A549 (cell line): Measurements from ENCODE around the gene POGLUT2. TPM values are rescaled to one million over a fixed set of nuclear protein-coding genes. Genes with fewer than 3 reads are reported as not detected.

Experiments used
- ATAC-seq, 2 experiments: fragments of 200-7000 bp in 1 of 2; fragments of >200 bp in 1 of 2; cut with Nextera tagmentation in 1 of 2; cut with Tn5 transposase in 1 of 2; 3 replicates each; pipeline versions ENCODE4 v1.8.0 to v1.9.1; 2018 to 2020; ENCODE audit warnings: mild to moderate bottlenecking in 1 of 2, moderate library complexity in 1 of 2
- CTCF ChIA-PET: fragments of 300-600 bp; sonication (Branson Sonifier 250); formaldehyde crosslinking; extraction: SDS; loops from one replicate; lab custom pipeline; 2021; ENCODE audit warnings: antibody characterized with exemption, inconsistent platforms; lab: Yijun Ruan, JAX
- POLR2A ChIA-PET: fragments of 350-600 bp; formaldehyde crosslinking; extraction: SDS; loops from one replicate; lab custom pipeline; 2021; ENCODE audit warnings: antibody characterized with exemption, inconsistent platforms; lab: Yijun Ruan, JAX
- DNase-seq, 2 experiments: peaks; one replicate each; pipeline versions ENCODE4 v3.0.0 to v3.0.0-alpha.2; 2011 to 2016; ENCODE audit warnings: low read depth in 1 of 2, low spot score in 1 of 2
- FAIRE-seq: peaks from 2 replicates; lab custom pipeline; 2011; peaks lifted over from hg19 to GRCh38; lab: Jason Lieb, UNC
- H3K27ac ChIP-seq, 2 experiments: fragments of >200 bp; sonication (Bioruptor Twin); formaldehyde crosslinking; 3 replicates each; pipeline ENCODE4 v1.5.1; 2016 to 2017
- H3K4me1 ChIP-seq: fragments of >200 bp; sonication (Bioruptor Twin); formaldehyde crosslinking; 3 replicates; pipeline ENCODE4 v1.6.1; 2016
- H3K4me2 ChIP-seq: fragments of >200 bp; sonication (Bioruptor Twin); formaldehyde crosslinking; 3 replicates; pipeline ENCODE4 v1.6.1; 2016
- H3K4me3 ChIP-seq: fragments of >200 bp; sonication (Bioruptor Twin); formaldehyde crosslinking; 3 replicates; pipeline ENCODE4 v1.5.1; 2016
- H3K9me3 ChIP-seq: fragments of >200 bp; sonication (Bioruptor Twin); formaldehyde crosslinking; 3 replicates; pipeline ENCODE4 v1.6.1; 2016
- CBX8 ChIP-seq: fragments of 200-600 bp; sonication (generic); IDR thresholded peaks from 2 replicates; pipeline ENCODE4 v1.6.1; 2016
- CEBPB ChIP-seq, 2 experiments: fragments of >200 bp in 1 of 2; sonication (Bioruptor Twin) in 1 of 2; formaldehyde crosslinking in 1 of 2; IDR thresholded peaks; 2 replicates each; pipeline ENCODE4 v1.6.1; 2012 to 2016
- CHD4 ChIP-seq: fragments of 200-600 bp; sonication (generic); IDR thresholded peaks from 2 replicates; pipeline ENCODE4 v1.6.1; 2016; ENCODE audit warnings: antibody characterized with exemption, mild to moderate bottlenecking, borderline replicate concordance
- CTCF ChIP-seq: fragments of >200 bp; sonication (Bioruptor Twin); formaldehyde crosslinking; IDR thresholded peaks from 3 replicates; pipeline ENCODE4 v1.5.1; 2016
- E2F6 ChIP-seq: IDR thresholded peaks from 2 replicates; pipeline ENCODE4 v1.6.1; 2012; ENCODE audit warnings: low read depth, borderline replicate concordance
- FOXS1 ChIP-seq: fragments of 250-450 bp; sonication (Bioruptor Pico); IDR thresholded peaks from 2 replicates; pipeline ENCODE4 v1.5.0; 2020; ENCODE audit warnings: mild to moderate bottlenecking, moderate library complexity
- GATA3 ChIP-seq: IDR thresholded peaks from 2 replicates; pipeline ENCODE4 v1.6.1; 2012; ENCODE audit warnings: borderline replicate concordance
- HOXB5 ChIP-seq: fragments of 250-450 bp; sonication (Bioruptor Pico); IDR thresholded peaks from 2 replicates; pipeline ENCODE4 v1.5.0; 2020; ENCODE audit warnings: mild to moderate bottlenecking, moderate library complexity
- JUN ChIP-seq, 2 experiments: fragments of >200 bp; sonication (Bioruptor Twin); formaldehyde crosslinking; IDR thresholded peaks; 2 replicates in 1 of 2; 3 replicates in 1 of 2; pipeline ENCODE4 v1.6.1; 2016 to 2017
- JUNB ChIP-seq: fragments of >200 bp; sonication (Bioruptor Twin); formaldehyde crosslinking; IDR thresholded peaks from 2 replicates; pipeline ENCODE4 v1.6.1; 2016
- MAFK ChIP-seq: fragments of 450-650 bp; IDR thresholded peaks from 2 replicates; pipeline ENCODE4 v1.6.1; 2014; ENCODE audit not compliant: partially characterized antibody
- MAZ ChIP-seq: fragments of 150-350 bp; IDR thresholded peaks from 2 replicates; pipeline ENCODE4 v1.6.1; 2014; ENCODE audit warnings: antibody characterized with exemption, low read depth, low read length, borderline replicate concordance
- MYC ChIP-seq: IDR thresholded peaks from 2 replicates; pipeline ENCODE4 v1.6.1; 2012; ENCODE audit warnings: mild to moderate bottlenecking, inconsistent platforms, low read length, improper control_type of control experiment, borderline replicate concordance
- PHF8 ChIP-seq: fragments of 200-600 bp; sonication (generic); IDR thresholded peaks from 2 replicates; pipeline ENCODE4 v1.6.1; 2016; ENCODE audit warnings: low read depth, mild to moderate bottlenecking, antibody characterized with exemption, moderate library complexity, borderline replicate concordance
- RAD21 ChIP-seq, 2 experiments: fragments of >200 bp in 1 of 2; sonication (Bioruptor Twin) in 1 of 2; formaldehyde crosslinking in 1 of 2; IDR thresholded peaks in 1 of 2; conservative IDR thresholded peaks in 1 of 2; 2 replicates in 1 of 2; 3 replicates in 1 of 2; pipeline ENCODE4 v1.6.1; 2012 to 2018; ENCODE audit warnings: inconsistent platforms in 1 of 2
- RCOR1 ChIP-seq: fragments of 150-350 bp; IDR thresholded peaks from 2 replicates; pipeline ENCODE4 v1.6.1; 2014; ENCODE audit warnings: antibody characterized with exemption, low read length, low read depth
- SMC3 ChIP-seq: fragments of >200 bp; sonication (Bioruptor Twin); formaldehyde crosslinking; IDR thresholded peaks from 3 replicates; pipeline ENCODE4 v1.6.1; 2018; ENCODE audit warnings: inconsistent platforms
- TFCP2L1 ChIP-seq: fragments of 250-450 bp; sonication (Bioruptor Pico); IDR thresholded peaks from 2 replicates; pipeline ENCODE4 v1.5.0; 2021; ENCODE audit warnings: mild to moderate bottlenecking
- TP53 ChIP-seq: fragments of 250-450 bp; sonication (Bioruptor Pico); IDR thresholded peaks from 2 replicates; pipeline ENCODE4 v1.5.0; 2021; ENCODE audit warnings: mild to moderate bottlenecking, moderate library complexity
- ZC3H11A ChIP-seq: fragments of 450-650 bp; IDR thresholded peaks from 2 replicates; pipeline ENCODE4 v1.6.1; 2014; ENCODE audit warnings: antibody characterized with exemption, mild to moderate bottlenecking
- WGBS: methylation state at CpG from one replicate; pipeline ENCODE4 v1.1.6; 2017; ENCODE audit errors: missing lambda C conversion rate; 5-methylcytosine and 5-hydroxymethylcytosine counted together
- polyA plus RNA-seq, 4 experiments: library from polyadenylated mRNA; depleted of rRNA in 3 of 4; stranded (reverse); fragments of >200 nt; fragmentation: RNase III in 1 of 4; extraction: RNeasy Plus Mini Kit Qiagen cat#74134 plus additional on column Dnase treatment in 1 of 4; gene quantifications; 2 replicates in 3 of 4; 3 replicates in 1 of 4; pipeline ENCODE4 v1.2.3, GENCODE V29; 2011 to 2017
- TF ChIP-seq, protein P1 (sequence below): fragments of 250-450 bp; sonication (Bioruptor Pico); IDR thresholded peaks from 2 replicates; pipeline ENCODE4 v1.5.0; 2021; ENCODE audit warnings: mild to moderate bottlenecking, moderate library complexity, borderline replicate concordance
- TF ChIP-seq, protein P2 (sequence below): fragments of >200 bp; sonication (Bioruptor Twin); formaldehyde crosslinking; IDR thresholded peaks from 3 replicates; pipeline ENCODE4 v1.6.1; 2016

POGLUT2 gene
- polyA plus RNA-seq, 2 of the 4 experiments (the other 2 are of a cell fraction): 5.3 to 9.1 TPM

DNA sequence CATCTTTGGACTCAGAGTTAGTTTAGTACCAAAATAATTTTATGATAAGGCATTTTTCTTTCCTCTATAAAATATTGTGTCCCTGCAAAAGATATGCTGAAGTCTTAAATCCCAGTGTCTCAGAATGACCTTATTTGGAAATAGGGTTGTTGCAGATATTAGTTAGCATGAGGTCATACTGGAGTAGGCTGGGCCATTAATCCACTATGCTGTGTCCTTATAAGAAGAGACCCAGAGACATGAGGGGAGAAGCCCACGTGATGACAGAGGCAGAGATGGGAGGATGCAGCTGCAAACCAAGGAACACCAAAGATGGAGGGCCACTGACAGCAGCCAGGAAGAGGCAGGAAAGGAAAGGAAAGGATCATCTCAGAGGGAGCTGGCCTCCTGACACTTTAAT lies 6.4 kb downstream of the POGLUT2 start:
- WGBS: 24% methylated on average over 1 of the region's 1 CpG
- POLR2A ChIA-PET: no interaction called here
- FAIRE-seq (no peak), ATAC-seq (no peak), DNase-seq (no peak)
- Histone ChIP-seq H3K4me2 (no peak overlapping the region), H3K9me3 (no peaks in the 10 kb centered on the region), H3K4me3 (no peak overlapping the region), H3K4me1 (no peaks in the 10 kb centered on the region), H3K27ac (no peak overlapping the region)
- CTCF ChIA-PET: no interaction called here
- TF ChIP-seq E2F6 (no peak), CBX8 (no peak), ZC3H11A (no peak), CTCF (no peak), JUN (IDR thresholded peaks at IDR 0.05) (no peak), SMC3 (no peak), TFCP2L1 (CRISPR knock-in tag) (no peak), FOXS1 (no peak)
- TF ChIP-seq, protein P1, sequence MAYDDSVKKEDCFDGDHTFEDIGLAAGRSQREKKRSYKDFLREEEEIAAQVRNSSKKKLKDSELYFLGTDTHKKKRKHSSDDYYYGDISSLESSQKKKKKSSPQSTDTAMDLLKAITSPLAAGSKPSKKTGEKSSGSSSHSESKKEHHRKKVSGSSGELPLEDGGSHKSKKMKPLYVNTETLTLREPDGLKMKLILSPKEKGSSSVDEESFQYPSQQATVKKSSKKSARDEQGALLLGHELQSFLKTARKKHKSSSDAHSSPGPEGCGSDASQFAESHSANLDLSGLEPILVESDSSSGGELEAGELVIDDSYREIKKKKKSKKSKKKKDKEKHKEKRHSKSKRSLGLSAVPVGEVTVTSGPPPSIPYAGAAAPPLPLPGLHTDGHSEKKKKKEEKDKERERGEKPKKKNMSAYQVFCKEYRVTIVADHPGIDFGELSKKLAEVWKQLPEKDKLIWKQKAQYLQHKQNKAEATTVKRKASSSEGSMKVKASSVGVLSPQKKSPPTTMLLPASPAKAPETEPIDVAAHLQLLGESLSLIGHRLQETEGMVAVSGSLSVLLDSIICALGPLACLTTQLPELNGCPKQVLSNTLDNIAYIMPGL (CRISPR knock-in tag): no peak

- DNase-seq: no peak
- 98% methylated on average over 8 of the region's 8 CpGs for WGBS
- no peak for ATAC-seq
- POLR2A ChIA-PET: no interaction called here
- Histone ChIP-seq H3K4me2 (no peak overlapping the region), H3K27ac (no peak overlapping the region), H3K9me3 (no peaks in the 10 kb centered on the region), H3K4me3 (no peak overlapping the region), H3K4me1 (no peaks in the 10 kb centered on the region)
- TF ChIP-seq GATA3: no peak
- no peak for TF ChIP-seq PHF8
- TF ChIP-seq RAD21 (conservative IDR thresholded peaks at IDR 0.05 in 1 of 2, IDR thresholded peaks at IDR 0.05 in 1 of 2): no peak
- no peak for TF ChIP-seq FOXS1
- no peak for TF ChIP-seq HOXB5 (CRISPR knock-in tag)
- TF ChIP-seq, protein P2, sequence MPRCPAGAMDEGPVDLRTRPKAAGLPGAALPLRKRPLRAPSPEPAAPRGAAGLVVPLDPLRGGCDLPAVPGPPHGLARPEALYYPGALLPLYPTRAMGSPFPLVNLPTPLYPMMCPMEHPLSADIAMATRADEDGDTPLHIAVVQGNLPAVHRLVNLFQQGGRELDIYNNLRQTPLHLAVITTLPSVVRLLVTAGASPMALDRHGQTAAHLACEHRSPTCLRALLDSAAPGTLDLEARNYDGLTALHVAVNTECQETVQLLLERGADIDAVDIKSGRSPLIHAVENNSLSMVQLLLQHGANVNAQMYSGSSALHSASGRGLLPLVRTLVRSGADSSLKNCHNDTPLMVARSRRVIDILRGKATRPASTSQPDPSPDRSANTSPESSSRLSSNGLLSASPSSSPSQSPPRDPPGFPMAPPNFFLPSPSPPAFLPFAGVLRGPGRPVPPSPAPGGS: no peak
- TF ChIP-seq MAZ: no peak
- TF ChIP-seq RCOR1: no peak
- TF ChIP-seq TP53: no peak
- CTCF ChIA-PET: interaction anchor here (0.9 to 2.1 kb wide), 2 partner anchors 11 to 59 kb away, joined by 3 to 11 read pairs; no protein-coding TSS in a partner anchor
- no peak for FAIRE-seq
Observed at GRCh38 chr13:102788683-102789082, 10.1 kb downstream of the POGLUT2 start.

DNA sequence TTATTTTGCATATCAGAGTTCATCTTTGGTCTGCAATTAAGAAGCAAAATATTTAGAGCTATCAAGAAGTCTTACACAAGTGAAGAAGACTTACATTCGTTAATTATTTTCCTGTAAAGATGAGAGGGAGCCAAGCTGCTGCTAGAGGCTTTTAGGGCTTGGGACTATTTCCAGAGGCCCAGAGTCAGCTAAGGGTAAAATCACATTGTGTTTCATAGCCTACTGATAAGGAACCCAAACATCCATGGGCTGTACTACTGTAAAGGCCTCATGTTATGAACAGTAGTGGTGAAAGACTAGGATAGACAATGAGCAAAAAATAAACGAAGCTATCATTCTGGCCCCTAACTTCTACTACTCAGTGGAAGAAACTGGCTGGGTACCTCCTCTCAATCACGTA lies 14.3 kb downstream of the POGLUT2 start:
- no peak for DNase-seq
- ChIA-PET POLR2A (no interaction called here), CTCF (interaction anchor here (0.9 kb wide), 1 partner anchor 16 kb away, joined by 3 read pairs; no protein-coding TSS in a partner anchor)
- Histone ChIP-seq H3K27ac (no peak overlapping the region), H3K9me3 (no peaks in the 10 kb centered on the region), H3K4me2 (no peak overlapping the region), H3K4me1 (no peaks in the 10 kb centered on the region), H3K4me3 (no peak overlapping the region)
- no peak for ATAC-seq
- WGBS: 57% methylated on average over 3 of the region's 3 CpGs
- TF ChIP-seq JUNB: no peak
- no peak for TF ChIP-seq MYC
- no peak for TF ChIP-seq MAFK
- TF ChIP-seq CEBPB (IDR thresholded peaks at IDR 0.05): no peak
- no peak for TF ChIP-seq CHD4
- TF ChIP-seq ZC3H11A: no peak
- no peak for FAIRE-seq
